T-helper 22 cell (primary cell): ENCODE measurements around the gene HELB.

Experiments used
- DNase-seq: peaks from one replicate; pipeline ENCODE4 v3.0.0-alpha.2; 2020; ENCODE audit warnings: low read depth

HELB gene

GRCh38 chr12:66365718-66366490 lies 63.6 kb downstream of the HELB start:
- no peak for DNase-seq

- DNase-seq = no peak
Measured at GRCh38 chr12:66367015-66367667, 64.8 kb downstream of the HELB start.

- DNase-seq = no peak
Measured at GRCh38 chr12:66371982-66372381, 69.7 kb downstream of the HELB start.

- no peak for DNase-seq
Measured at GRCh38 chr12:66375560-66375959, 73.3 kb downstream of the HELB start.

- DNase-seq = no peak
Measured at GRCh38 chr12:66379616-66380015, 77.3 kb downstream of the HELB start.

- DNase-seq = no peak
Measured at GRCh38 chr12:66380769-66381535, 78.7 kb downstream of the HELB start.

- no peak for DNase-seq
Measured at GRCh38 chr12:66387117-66387516, 84.8 kb downstream of the HELB start.
